Sigmoid colon (tissue), 7 donors: Measurements from ENCODE around the gene PRPH. TPM values are rescaled to one million over a fixed set of nuclear protein-coding genes. Genes with fewer than 3 reads are reported as not detected.

Source experiments
- DNase-seq: peaks from one replicate; pipeline ENCODE4 v3.0.0-alpha.2; 2019
- H3K27ac ChIP-seq, 4 donors: fragments of 200-600 bp; sonication (generic); one replicate each; pipeline ENCODE4 v1.5.1; 2016 to 2019; ENCODE audit warnings: mild to moderate bottlenecking in 1 of 4
- H3K27me3 ChIP-seq, 3 donors: fragments of 200-600 bp; sonication (generic); one replicate each; pipeline ENCODE4 v1.5.1; 2019; ENCODE audit warnings: mild to moderate bottlenecking in 1 of 3
- H3K36me3 ChIP-seq, 4 donors: fragments of 200-600 bp; sonication (generic); one replicate each; pipeline ENCODE4 v1.5.1; 2016 to 2019
- H3K4me1 ChIP-seq, 4 donors: fragments of 200-600 bp; sonication (generic); one replicate each; pipeline ENCODE4 v1.5.1; 2017 to 2019
- H3K4me3 ChIP-seq, 4 donors: fragments of 200-600 bp; sonication (generic); one replicate each; pipeline ENCODE4 v1.5.1; 2017 to 2019; ENCODE audit warnings: mild to moderate bottlenecking in 2 of 4, moderate library complexity in 1 of 4
- H3K9me3 ChIP-seq, 4 donors: fragments of 200-600 bp in 3 of 4; sonication (generic) in 3 of 4; one replicate each; pipeline versions ENCODE4 v1.5.1 to v1.6.1; 2013 to 2019
- CTCF ChIP-seq, 4 experiments: fragments of 450-650 bp in 3 of 4; fragments of 200-600 bp in 1 of 4; IDR thresholded peaks; one replicate each; pipeline ENCODE4 v1.5.1; 2016 to 2019; ENCODE audit warnings: antibody characterized with exemption in 4 of 4, mild to moderate bottlenecking in 3 of 4, moderate library complexity in 2 of 4
- EP300 ChIP-seq, 4 donors: sonication (generic); formaldehyde crosslinking; IDR thresholded peaks; one replicate each; pipeline ENCODE4 v1.6.1; 2017; ENCODE audit warnings: antibody characterized with exemption in 4 of 4
- POLR2A ChIP-seq, 2 donors: fragments of 450-650 bp; IDR thresholded peaks; one replicate each; pipeline ENCODE4 v1.6.1; 2016; ENCODE audit warnings: antibody characterized with exemption in 2 of 2, mild to moderate bottlenecking in 2 of 2, moderate library complexity in 2 of 2
- POLR2AphosphoS5 ChIP-seq, 4 donors: sonication (generic); formaldehyde crosslinking; IDR thresholded peaks; one replicate each; pipeline ENCODE4 v1.6.1; 2017; ENCODE audit warnings: antibody characterized with exemption in 4 of 4
- WGBS, 2 donors: extraction: QIAGEN DNeasy Blood & Tissue Kit; methylation state at CpG; one replicate each; pipeline ENCODE4 v1.1.7; 2013; 5-methylcytosine and 5-hydroxymethylcytosine counted together
- intact Hi-C: fragments of 100-400 bp; cut with DNase I; formaldehyde crosslinking; loops from one replicate; pipeline ENCODE4 v1.15.1; 2023
- polyA plus RNA-seq, 3 donors: library from polyadenylated mRNA; stranded (reverse); fragments of 200-250 nt; gene quantifications; one replicate each; pipeline ENCODE4 v1.2.3, GENCODE V29; 2013
- total RNA-seq, 4 donors: library from RNA; depleted of rRNA; stranded (reverse); fragments of >200 nt; gene quantifications; one replicate each; pipeline ENCODE4 v1.1.0, GENCODE V29; 2016
- donor health status: healthy with polysubstance abuse.
- donor health status: Bipolar disorder and iron deficiency.
- donor health status: healthy.

The PRPH gene
- total and polyA plus RNA-seq, 7 donors = 0.46 to 56.2 (median 31.8) TPM

GRCh38 chr12:49283541-49284429, 11.2 kb upstream of the PRPH start:
- intact Hi-C loops = no loop called here
- 80 to 84% methylated on average over 25 of the region's 25 CpGs for WGBS, 2 donors
- Histone ChIP-seq H3K36me3 (no peaks in the 10 kb centered on the region), H3K4me1 (no peaks in the 10 kb centered on the region), H3K27me3 (peaks cover 0 to 33% (median 0%) of the 10 kb centered on the region in 3 donors), H3K27ac (no peak overlapping the region), H3K9me3 (no peaks in the 10 kb centered on the region), H3K4me3 (no peak overlapping the region)
- TF ChIP-seq POLR2A (IDR thresholded peaks at IDR 0.05) (no peak), CTCF (IDR thresholded peaks at IDR 0.05) (no peak), EP300 (IDR thresholded peaks at IDR 0.05) (no peak), POLR2AphosphoS5 (IDR thresholded peaks at IDR 0.05) (no peak)
- no peak for DNase-seq

GRCh38 chr12:49284672-49285071, 10.3 kb upstream of the PRPH start:
- H3K27ac ChIP-seq = no peak overlapping the region
- H3K36me3 ChIP-seq = no peaks in the 10 kb centered on the region
- intact Hi-C loops = loop anchor here (5.0 kb wide), 2 partner anchors 53 to 228 kb away; partner anchors contain the start of gene C1QL4
- no peaks in the 10 kb centered on the region for H3K4me1 ChIP-seq
- WGBS, 2 donors = 83 to 92% methylated on average over 4 of the region's 4 CpGs
- no peak for DNase-seq
- peaks cover 0 to 33% (median 0%) of the 10 kb centered on the region in 3 donors for H3K27me3 ChIP-seq
- H3K4me3 ChIP-seq = no peak overlapping the region
- H3K9me3 ChIP-seq = no peaks in the 10 kb centered on the region
- TF ChIP-seq POLR2AphosphoS5 (IDR thresholded peaks at IDR 0.05) (no peak), CTCF (IDR thresholded peaks at IDR 0.05) (no peak), POLR2A (IDR thresholded peaks at IDR 0.05) (no peak), EP300 (IDR thresholded peaks at IDR 0.05) (no peak)

GRCh38 chr12:49287876-49288275, 7.1 kb upstream of the PRPH start:
- Histone ChIP-seq H3K9me3 (no peaks in the 10 kb centered on the region), H3K4me1 (peaks cover 0 to 1% (median under 1%) of the 10 kb centered on the region in 4 donors), H3K27ac (no peak overlapping the region), H3K4me3 (no peak overlapping the region), H3K27me3 (peaks cover 0 to 33% (median 0%) of the 10 kb centered on the region in 3 donors), H3K36me3 (no peaks in the 10 kb centered on the region)
- peak; percentile 53 for DNase-seq
- 37 to 55% methylated on average over 6 of the region's 6 CpGs for WGBS, 2 donors
- intact Hi-C loops = loop anchor here (5.0 kb wide), 2 partner anchors 49 to 224 kb away; partner anchors contain the start of gene C1QL4
- no peak for TF ChIP-seq POLR2A (IDR thresholded peaks at IDR 0.05)
- no peak for TF ChIP-seq CTCF (IDR thresholded peaks at IDR 0.05)
- no peak for TF ChIP-seq POLR2AphosphoS5 (IDR thresholded peaks at IDR 0.05)
- no peak for TF ChIP-seq EP300 (IDR thresholded peaks at IDR 0.05)

DNA sequence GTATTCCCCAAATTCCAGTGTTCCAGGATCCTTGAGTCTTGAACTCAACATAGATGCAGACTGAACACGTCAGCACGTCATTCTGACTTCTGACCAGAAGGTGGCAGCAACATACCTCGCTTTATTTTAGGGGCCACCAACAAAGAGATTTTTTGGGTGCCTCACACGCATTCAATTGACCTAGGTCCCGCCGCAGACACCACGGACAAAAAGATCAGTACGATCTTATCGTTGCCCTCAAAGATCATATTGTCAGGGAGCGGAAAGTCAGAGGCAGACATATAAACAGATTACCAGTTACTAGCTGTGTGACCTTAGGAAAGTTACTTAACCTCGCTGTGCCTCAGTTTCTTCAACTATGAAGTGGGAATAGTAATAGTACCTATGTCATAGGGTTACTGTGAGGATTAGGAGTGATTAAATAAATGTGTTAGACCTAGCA, 6.5 kb upstream of the PRPH start:
- H3K36me3 ChIP-seq = no peaks in the 10 kb centered on the region
- no peak overlapping the region for H3K4me3 ChIP-seq
- H3K27me3 ChIP-seq = peaks cover 0 to 33% (median 0%) of the 10 kb centered on the region in 3 donors
- TF ChIP-seq CTCF (IDR thresholded peaks at IDR 0.05) (peak; percentile 64 to 81 (median 71)), POLR2AphosphoS5 (IDR thresholded peaks at IDR 0.05) (no peak), EP300 (IDR thresholded peaks at IDR 0.05) (no peak)
- 7 to 11% methylated on average over 11 of the region's 11 CpGs for WGBS, 2 donors
- no peak overlapping the region for H3K27ac ChIP-seq
- peak; percentile 68 for DNase-seq
- H3K9me3 ChIP-seq = no peaks in the 10 kb centered on the region
- intact Hi-C loops = loop anchor here (5.0 kb wide), 2 partner anchors 49 to 224 kb away; partner anchors contain the start of gene C1QL4
- peaks cover 0 to 7% (median 3%) of the 10 kb centered on the region in 4 donors for H3K4me1 ChIP-seq
